Measurements from ENCODE around the gene SEC22A. TPM values are rescaled to one million over a fixed set of nuclear protein-coding genes. Genes with fewer than 3 reads are reported as not detected.

The SEC22A gene
- polyA plus RNA-seq, 2 donors, result 3.2 to 11.5 TPM

DNA sequence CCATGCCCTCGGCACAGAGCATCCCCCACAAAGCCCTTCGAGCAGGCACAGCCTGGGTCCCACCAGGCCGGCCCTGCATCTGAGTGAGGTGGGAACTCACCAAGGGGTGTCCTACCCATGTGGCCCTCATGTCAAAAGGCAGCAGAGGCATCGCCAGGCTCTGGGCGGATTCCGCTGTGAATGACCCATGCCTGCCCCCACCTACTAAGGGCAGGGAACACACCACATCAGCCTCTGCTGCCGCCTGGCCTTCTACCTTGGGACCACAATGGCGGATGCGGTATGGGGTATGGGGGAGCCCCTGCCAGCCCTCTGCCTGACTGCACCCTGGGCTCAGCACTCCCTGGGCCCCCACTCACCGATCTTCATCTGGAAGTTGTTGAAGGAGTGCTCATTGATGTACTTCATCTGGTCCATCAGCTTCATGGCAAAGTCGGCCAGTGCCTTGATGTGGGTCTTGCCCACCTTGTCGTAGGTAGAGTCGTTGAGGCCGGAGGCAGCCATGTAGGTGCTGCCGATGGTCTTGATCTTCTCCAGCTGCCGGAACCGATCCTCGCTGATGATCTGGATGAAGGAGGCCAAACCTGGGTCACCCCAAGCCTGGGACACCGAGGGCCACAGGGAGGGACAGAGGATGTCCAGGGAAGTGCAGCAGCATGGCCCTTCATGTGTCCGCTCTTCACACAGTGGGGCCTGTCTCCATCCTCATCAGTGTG, 87.8 kb downstream of the SEC22A start:
- 94 to 95% methylated on average over 20 of the region's 20 CpGs for WGBS, 2 donors
- Histone ChIP-seq H3K27ac (ENCODE audit: low read depth in 2 of 2, low read length in 1 of 2) (no peak overlapping the region), H3K4me3 (ENCODE audit: low read depth in 1 of 2, low read length in 2 of 2) (no peak overlapping the region), H3K36me3 (ENCODE audit: control insufficient read depth in 2 of 2, insufficient read depth in 2 of 2, low read length in 1 of 2) (peaks cover 0 to 5% of the 10 kb centered on the region in 2 donors), H3K9me3 (ENCODE audit: control insufficient read depth in 2 of 2, insufficient read depth in 1 of 2, low read depth in 1 of 2, low read length in 1 of 2) (no peaks in the 10 kb centered on the region), H3K4me1 (ENCODE audit: control insufficient read depth in 2 of 2, insufficient read depth in 2 of 2, low read length in 1 of 2) (peaks cover 0 to 2% of the 10 kb centered on the region in 2 donors), H3K27me3 (ENCODE audit: control insufficient read depth in 1 of 2, insufficient read depth in 2 of 2, low read length in 2 of 2) (no peaks in the 10 kb centered on the region)

DNA sequence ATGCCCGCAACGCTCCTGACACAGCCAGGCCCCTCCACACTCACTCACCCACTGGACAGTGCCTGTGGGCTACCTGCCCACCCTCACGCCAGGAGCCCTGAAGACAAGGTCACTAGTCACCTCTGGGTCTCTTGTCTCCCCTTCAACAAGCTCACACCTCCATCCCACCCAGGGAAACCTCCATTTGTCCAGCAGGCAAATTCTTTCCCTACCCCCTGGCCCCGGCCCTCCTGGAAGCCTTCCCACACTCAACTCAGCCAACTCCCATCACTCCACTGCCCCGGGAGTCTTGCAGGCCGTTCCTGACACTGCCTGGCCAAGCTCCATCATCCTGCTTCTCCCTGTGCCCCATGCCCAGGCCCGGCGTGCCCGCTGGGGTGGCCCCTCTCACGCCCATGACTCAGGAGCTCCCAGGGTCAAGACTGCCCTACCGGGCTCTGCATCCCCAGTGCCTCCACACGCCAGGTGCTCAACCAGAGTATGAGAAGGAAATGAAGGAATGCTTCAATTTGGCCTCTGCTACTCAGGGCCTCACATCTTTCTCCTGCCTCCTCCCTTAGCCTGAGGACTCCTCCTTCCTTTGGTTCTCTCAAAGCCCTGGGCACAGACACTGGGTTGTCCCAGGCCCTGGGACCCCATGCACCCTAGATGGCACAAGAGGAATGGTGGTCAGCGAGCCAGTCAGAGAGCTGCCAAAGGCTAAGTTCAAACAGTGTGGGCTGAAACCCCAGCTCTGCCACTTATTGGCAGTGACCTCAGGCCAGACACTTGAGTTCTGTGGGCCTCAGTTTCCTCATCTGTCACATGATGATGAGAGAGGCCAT, 88.6 kb downstream of the SEC22A start:
- H3K27ac ChIP-seq (ENCODE audit: low read depth in 2 of 2, low read length in 1 of 2), result no peak overlapping the region
- H3K27me3 ChIP-seq (ENCODE audit: control insufficient read depth in 1 of 2, insufficient read depth in 2 of 2, low read length in 2 of 2), result no peaks in the 10 kb centered on the region
- H3K4me1 ChIP-seq (ENCODE audit: control insufficient read depth in 2 of 2, insufficient read depth in 2 of 2, low read length in 1 of 2), result peaks cover 0 to 2% of the 10 kb centered on the region in 2 donors
- H3K4me3 ChIP-seq (ENCODE audit: low read depth in 1 of 2, low read length in 2 of 2), result no peak overlapping the region
- WGBS, 2 donors, result 82 to 89% methylated on average over 13 of the region's 13 CpGs
- no peaks in the 10 kb centered on the region for H3K9me3 ChIP-seq (ENCODE audit: control insufficient read depth in 2 of 2, insufficient read depth in 1 of 2, low read depth in 1 of 2, low read length in 1 of 2)
- H3K36me3 ChIP-seq (ENCODE audit: control insufficient read depth in 2 of 2, insufficient read depth in 2 of 2, low read length in 1 of 2), result peaks cover 0 to 5% of the 10 kb centered on the region in 2 donors

DNA sequence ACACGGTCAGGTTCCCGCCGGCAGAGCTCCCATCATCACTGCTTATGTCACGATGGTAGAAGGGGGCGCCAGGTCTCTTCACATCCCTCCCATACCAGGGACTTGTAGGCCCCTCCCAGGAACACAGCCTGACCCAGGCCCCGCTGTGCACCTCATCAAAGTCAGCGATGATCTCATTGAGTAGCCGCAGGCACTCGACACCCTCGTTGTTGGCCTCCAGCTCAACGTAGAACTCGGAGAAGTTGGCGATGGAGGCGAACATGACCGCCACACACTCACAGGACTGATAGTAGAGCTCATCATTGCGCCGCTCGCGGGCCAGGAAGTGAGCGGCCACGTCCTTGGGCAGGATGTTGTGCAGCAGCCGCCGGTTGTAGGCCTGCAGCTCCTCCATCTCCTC, 89.2 kb downstream of the SEC22A start:
- Histone ChIP-seq H3K36me3 (ENCODE audit: control insufficient read depth in 2 of 2, insufficient read depth in 2 of 2, low read length in 1 of 2) (peaks cover 0 to 5% of the 10 kb centered on the region in 2 donors), H3K9me3 (ENCODE audit: control insufficient read depth in 2 of 2, insufficient read depth in 1 of 2, low read depth in 1 of 2, low read length in 1 of 2) (no peaks in the 10 kb centered on the region)
- WGBS, 2 donors, result 93% methylated on average over 23 of the region's 23 CpGs

DNA sequence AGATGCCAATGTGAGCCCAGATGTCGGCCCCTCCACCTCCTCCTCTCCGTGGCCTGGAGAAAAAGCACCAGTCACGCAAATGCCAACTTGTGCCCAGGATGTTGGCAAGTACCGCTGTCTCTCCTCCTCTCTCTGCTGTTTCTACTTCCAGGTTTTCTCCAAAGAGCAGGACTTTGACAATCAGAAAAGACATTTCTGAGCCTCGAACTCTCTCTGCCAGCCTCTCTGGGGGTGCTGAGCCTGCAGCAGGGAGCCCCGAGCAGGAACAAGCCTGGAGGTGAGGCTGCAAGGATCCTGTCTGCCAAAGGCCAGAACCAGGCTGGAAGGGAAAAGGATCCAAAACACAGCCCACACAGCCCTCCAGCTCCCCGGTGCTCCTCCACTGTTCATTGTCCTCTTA, 89.7 kb downstream of the SEC22A start:
- Histone ChIP-seq H3K4me3 (ENCODE audit: low read depth in 1 of 2, low read length in 2 of 2) (no peak overlapping the region), H3K9me3 (ENCODE audit: control insufficient read depth in 2 of 2, insufficient read depth in 1 of 2, low read depth in 1 of 2, low read length in 1 of 2) (no peaks in the 10 kb centered on the region), H3K27me3 (ENCODE audit: control insufficient read depth in 1 of 2, insufficient read depth in 2 of 2, low read length in 2 of 2) (no peaks in the 10 kb centered on the region), H3K27ac (ENCODE audit: low read depth in 2 of 2, low read length in 1 of 2) (no peak overlapping the region), H3K4me1 (ENCODE audit: control insufficient read depth in 2 of 2, insufficient read depth in 2 of 2, low read length in 1 of 2) (peaks cover 0 to 2% of the 10 kb centered on the region in 2 donors), H3K36me3 (ENCODE audit: control insufficient read depth in 2 of 2, insufficient read depth in 2 of 2, low read length in 1 of 2) (peaks cover 0 to 5% of the 10 kb centered on the region in 2 donors)
- 73 to 92% methylated on average over 6 to 7 of the region's 7 CpGs for WGBS, 2 donors

More for the DNA sequence above, 89.2 kb downstream of the SEC22A start:
- Histone ChIP-seq H3K27me3 (ENCODE audit: control insufficient read depth in 1 of 2, insufficient read depth in 2 of 2, low read length in 2 of 2) (no peaks in the 10 kb centered on the region), H3K4me1 (ENCODE audit: control insufficient read depth in 2 of 2, insufficient read depth in 2 of 2, low read length in 1 of 2) (peaks cover 0 to 2% of the 10 kb centered on the region in 2 donors), H3K4me3 (ENCODE audit: low read depth in 1 of 2, low read length in 2 of 2) (no peak overlapping the region), H3K27ac (ENCODE audit: low read depth in 2 of 2, low read length in 1 of 2) (no peak overlapping the region)

DNA sequence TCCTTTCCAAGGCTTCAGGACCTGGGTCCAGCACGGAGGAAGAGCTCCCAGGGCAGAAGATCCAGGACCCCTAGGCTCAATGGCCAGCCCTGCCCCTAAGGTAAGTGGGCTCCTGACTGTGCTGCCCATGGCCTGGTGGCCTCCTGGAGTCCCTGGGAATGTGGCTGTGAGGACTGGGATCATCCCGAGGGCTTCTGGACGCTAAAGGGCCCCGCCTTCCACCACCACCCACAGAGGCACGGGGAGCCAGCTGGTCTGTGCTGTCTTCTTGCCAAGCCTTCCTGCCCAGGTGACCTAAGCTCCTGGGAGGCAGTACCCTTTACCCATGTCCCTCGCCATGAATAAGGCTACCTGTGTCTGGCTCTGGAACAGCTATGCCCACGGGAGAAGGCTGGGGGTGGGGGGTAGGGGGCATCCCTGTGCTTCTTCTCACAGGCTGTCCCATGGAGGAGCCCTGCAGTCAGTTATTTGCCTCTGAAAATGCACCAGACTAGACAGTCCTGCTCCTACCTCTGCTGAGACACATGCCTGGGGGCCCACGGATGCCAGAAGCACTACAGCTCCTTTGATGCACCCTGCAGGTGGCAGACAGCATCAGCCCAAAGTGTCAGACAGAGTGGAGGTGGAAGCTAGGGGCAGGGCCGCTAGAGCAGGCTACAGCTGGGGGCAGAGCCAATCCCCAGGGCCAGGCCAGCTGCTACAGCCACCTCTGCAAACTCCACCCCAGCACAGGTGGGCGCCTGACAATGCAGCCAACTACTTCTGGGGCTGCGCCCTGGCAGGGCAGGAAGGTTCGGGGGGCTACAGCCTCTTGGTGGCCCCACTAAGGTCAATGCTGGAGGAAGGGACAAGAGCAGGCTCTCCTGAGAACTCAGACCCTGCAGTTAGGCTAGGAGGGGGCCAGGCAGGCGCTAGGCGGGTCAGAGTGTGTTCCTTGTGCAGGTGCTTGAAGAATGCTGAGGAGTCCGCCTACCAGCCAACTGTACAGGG, 90.9 kb downstream of the SEC22A start:
- H3K27me3 ChIP-seq (ENCODE audit: control insufficient read depth in 1 of 2, insufficient read depth in 2 of 2, low read length in 2 of 2), result no peaks in the 10 kb centered on the region
- peaks cover 0 to 2% of the 10 kb centered on the region in 2 donors for H3K4me1 ChIP-seq (ENCODE audit: control insufficient read depth in 2 of 2, insufficient read depth in 2 of 2, low read length in 1 of 2)
- WGBS, 2 donors, result 73% methylated on average over 15 of the region's 15 CpGs
- no peak overlapping the region for H3K27ac ChIP-seq (ENCODE audit: low read depth in 2 of 2, low read length in 1 of 2)
- no peak overlapping the region for H3K4me3 ChIP-seq (ENCODE audit: low read depth in 1 of 2, low read length in 2 of 2)
- no peaks in the 10 kb centered on the region for H3K9me3 ChIP-seq (ENCODE audit: control insufficient read depth in 2 of 2, insufficient read depth in 1 of 2, low read depth in 1 of 2, low read length in 1 of 2)
- peaks cover 0 to 3% of the 10 kb centered on the region in 2 donors for H3K36me3 ChIP-seq (ENCODE audit: control insufficient read depth in 2 of 2, insufficient read depth in 2 of 2, low read length in 1 of 2)

DNA sequence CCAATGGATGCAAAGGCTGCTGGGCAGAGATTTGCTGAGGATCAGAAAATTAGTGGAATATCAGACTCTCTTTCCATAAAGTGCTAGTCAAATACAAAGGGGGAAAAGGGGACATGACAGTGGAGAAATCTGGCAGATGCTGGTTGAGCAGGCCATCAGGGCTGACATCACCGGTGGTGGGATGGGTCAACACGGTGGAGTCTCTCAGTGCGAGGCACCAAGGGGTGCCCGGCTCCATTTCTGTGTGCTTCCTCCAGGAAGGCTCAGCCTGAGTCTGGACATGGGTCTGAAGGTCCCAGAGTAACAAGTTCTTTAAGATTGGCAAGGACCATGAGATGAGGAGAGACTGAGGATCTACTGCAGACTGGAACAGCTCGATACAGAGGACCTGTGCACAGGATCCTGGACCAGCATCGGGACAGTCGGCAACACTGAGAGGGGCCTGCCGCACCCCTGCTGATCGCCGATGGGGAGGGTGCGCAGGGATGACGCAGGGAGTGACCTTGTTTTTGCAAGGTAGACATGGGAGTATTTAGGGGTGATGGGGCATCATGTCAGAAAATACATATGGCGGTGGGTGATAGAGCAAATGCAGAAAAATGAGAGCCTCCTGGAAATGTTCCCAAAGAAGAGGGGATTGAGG, 92.7 kb downstream of the SEC22A start:
- peaks cover 0 to 4% of the 10 kb centered on the region in 2 donors for H3K36me3 ChIP-seq (ENCODE audit: control insufficient read depth in 2 of 2, insufficient read depth in 2 of 2, low read length in 1 of 2)
- no peak overlapping the region for H3K27ac ChIP-seq (ENCODE audit: low read depth in 2 of 2, low read length in 1 of 2)
- no peaks in the 10 kb centered on the region for H3K9me3 ChIP-seq (ENCODE audit: control insufficient read depth in 2 of 2, insufficient read depth in 1 of 2, low read depth in 1 of 2, low read length in 1 of 2)
- WGBS, 2 donors, result 93 to 95% methylated on average over 13 of the region's 13 CpGs
- no peaks in the 10 kb centered on the region for H3K27me3 ChIP-seq (ENCODE audit: control insufficient read depth in 1 of 2, insufficient read depth in 2 of 2, low read length in 2 of 2)
- H3K4me1 ChIP-seq (ENCODE audit: control insufficient read depth in 2 of 2, insufficient read depth in 2 of 2, low read length in 1 of 2), result peaks cover 0 to 2% of the 10 kb centered on the region in 2 donors
- no peak overlapping the region for H3K4me3 ChIP-seq (ENCODE audit: low read depth in 1 of 2, low read length in 2 of 2)

DNA sequence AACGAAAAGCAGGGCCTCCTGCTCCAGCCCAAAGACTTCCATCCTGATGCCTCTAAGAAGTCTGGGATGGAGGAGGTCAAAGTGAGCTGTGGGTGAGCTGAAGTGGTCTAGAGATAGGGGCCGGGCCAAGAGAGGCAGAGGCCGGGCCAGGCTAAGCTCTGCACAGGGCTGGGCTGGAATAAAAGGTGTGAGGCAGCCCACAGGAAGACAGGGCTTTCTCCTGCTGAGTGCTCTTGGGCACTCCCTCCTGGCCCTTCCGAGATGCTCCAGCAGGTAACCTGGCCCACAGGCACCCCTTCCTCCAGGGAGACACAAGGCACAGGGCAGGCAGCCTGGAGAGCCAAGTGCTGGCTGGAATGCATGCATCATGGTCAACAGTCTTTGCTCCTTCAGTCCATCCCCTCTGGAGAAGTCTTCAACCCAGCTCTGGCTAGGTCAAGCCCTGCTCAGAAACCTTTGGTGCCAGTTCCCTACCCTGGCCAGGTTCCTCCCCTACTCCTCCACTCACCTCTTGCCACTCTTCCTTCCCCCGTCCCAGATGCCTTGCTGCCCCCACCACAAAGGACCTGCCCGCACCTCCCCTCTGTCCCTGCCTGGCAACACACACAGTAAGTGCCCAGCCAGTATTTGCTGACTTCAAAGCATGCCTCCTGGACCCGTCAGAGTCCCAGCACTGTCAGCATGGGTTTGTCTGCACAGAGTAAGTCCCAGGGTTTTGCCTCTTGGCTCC, 93.6 kb downstream of the SEC22A start:
- Histone ChIP-seq H3K4me3 (ENCODE audit: low read depth in 1 of 2, low read length in 2 of 2) (no peak overlapping the region), H3K36me3 (ENCODE audit: control insufficient read depth in 2 of 2, insufficient read depth in 2 of 2, low read length in 1 of 2) (peaks cover 0 to 6% of the 10 kb centered on the region in 2 donors), H3K9me3 (ENCODE audit: control insufficient read depth in 2 of 2, insufficient read depth in 1 of 2, low read depth in 1 of 2, low read length in 1 of 2) (no peaks in the 10 kb centered on the region), H3K27me3 (ENCODE audit: control insufficient read depth in 1 of 2, insufficient read depth in 2 of 2, low read length in 2 of 2) (no peaks in the 10 kb centered on the region), H3K27ac (ENCODE audit: low read depth in 2 of 2, low read length in 1 of 2) (no peak overlapping the region), H3K4me1 (ENCODE audit: control insufficient read depth in 2 of 2, insufficient read depth in 2 of 2, low read length in 1 of 2) (peaks cover 0 to under 1% of the 10 kb centered on the region in 2 donors)
- 73 to 76% methylated on average over 7 of the region's 7 CpGs for WGBS, 2 donors

DNA sequence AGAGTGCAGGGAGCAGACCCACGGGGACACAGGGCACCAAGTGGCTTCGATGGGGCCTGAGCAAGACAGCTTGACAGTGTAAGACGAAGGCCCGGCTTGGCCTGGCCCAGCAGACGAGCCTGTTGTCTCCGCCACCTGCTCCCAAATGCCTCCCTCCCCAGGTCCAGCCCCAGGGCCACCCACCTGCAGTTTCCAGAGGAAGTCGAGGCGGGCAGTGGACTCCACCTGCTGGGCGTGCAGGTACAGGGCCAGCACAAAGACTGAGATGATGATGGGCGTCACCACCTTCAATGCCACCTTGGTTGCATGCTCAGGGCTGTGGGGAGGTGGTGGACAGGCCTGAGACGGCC, 94.1 kb downstream of the SEC22A start:
- Histone ChIP-seq H3K4me3 (ENCODE audit: low read depth in 1 of 2, low read length in 2 of 2) (no peak overlapping the region), H3K27me3 (ENCODE audit: control insufficient read depth in 1 of 2, insufficient read depth in 2 of 2, low read length in 2 of 2) (no peaks in the 10 kb centered on the region), H3K9me3 (ENCODE audit: control insufficient read depth in 2 of 2, insufficient read depth in 1 of 2, low read depth in 1 of 2, low read length in 1 of 2) (no peaks in the 10 kb centered on the region), H3K27ac (ENCODE audit: low read depth in 2 of 2, low read length in 1 of 2) (no peak overlapping the region), H3K4me1 (ENCODE audit: control insufficient read depth in 2 of 2, insufficient read depth in 2 of 2, low read length in 1 of 2) (no peaks in the 10 kb centered on the region), H3K36me3 (ENCODE audit: control insufficient read depth in 2 of 2, insufficient read depth in 2 of 2, low read length in 1 of 2) (peaks cover 0 to 4% of the 10 kb centered on the region in 2 donors)
- 69 to 71% methylated on average over 10 to 11 of the region's 11 CpGs for WGBS, 2 donors

Measured in esophagus (tissue), 2 donors.